Liver (tissue), 9 donors: ENCODE data around the gene NFIX. TPM values are rescaled to one million over a fixed set of nuclear protein-coding genes. Genes with fewer than 3 reads are reported as not detected.

Experiments
- DNase-seq: peaks from one replicate; pipeline ENCODE4 v3.0.0-alpha.2; 2017; ENCODE audit warnings: low spot score
- H3K27ac ChIP-seq, 2 donors: one replicate each; pipeline ENCODE4 v1.7.0; 2013; ENCODE audit warnings: inconsistent platforms in 2 of 2, low read length in 2 of 2, control low read depth in 1 of 2, low read depth in 1 of 2, mild to moderate bottlenecking in 1 of 2
- H3K27me3 ChIP-seq, 4 donors: one replicate each; pipeline versions ENCODE4 v1.6.1 to v1.7.0; 2013; ENCODE audit warnings: low read length in 3 of 4, inconsistent platforms in 1 of 4, mild to moderate bottlenecking in 1 of 4, moderate library complexity in 1 of 4; ENCODE audit not compliant: control insufficient read depth in 4 of 4, insufficient read depth in 4 of 4
- H3K36me3 ChIP-seq, 4 donors: one replicate each; pipeline versions ENCODE4 v1.6.1 to v1.7.0; 2013; ENCODE audit warnings: low read length in 3 of 4, mild to moderate bottlenecking in 3 of 4, low read depth in 1 of 4, moderate library complexity in 1 of 4; ENCODE audit not compliant: control insufficient read depth in 4 of 4, insufficient read depth in 3 of 4
- H3K4me1 ChIP-seq, 4 donors: one replicate each; pipeline versions ENCODE4 v1.6.1 to v1.7.0; 2013; ENCODE audit warnings: low read length in 3 of 4, mild to moderate bottlenecking in 3 of 4, moderate library complexity in 1 of 4; ENCODE audit not compliant: control insufficient read depth in 4 of 4, insufficient read depth in 4 of 4
- H3K4me3 ChIP-seq, 3 donors: one replicate each; pipeline versions ENCODE4 v1.6.1 to v1.7.0; 2013; ENCODE audit warnings: low read length in 3 of 3, control low read depth in 1 of 3, low read depth in 1 of 3, mild to moderate bottlenecking in 1 of 3
- H3K9ac ChIP-seq, 2 donors: one replicate each; pipeline ENCODE4 v1.7.0; 2013; ENCODE audit warnings: low read length in 2 of 2, mild to moderate bottlenecking in 2 of 2, moderate library complexity in 2 of 2, control low read depth in 1 of 2, low read depth in 1 of 2
- H3K9me3 ChIP-seq, 4 donors: one replicate each; pipeline versions ENCODE4 v1.6.1 to v1.7.0; 2013; ENCODE audit warnings: low read length in 3 of 4; ENCODE audit not compliant: control insufficient read depth in 4 of 4
- ATF3 ChIP-seq: IDR thresholded peaks from 2 replicates; pipeline ENCODE4 v1.6.1; 2016; ENCODE audit warnings: antibody characterized with exemption
- EGR1 ChIP-seq, 2 donors: IDR thresholded peaks; 2 replicates each; pipeline ENCODE4 v1.6.1; 2016 to 2018; ENCODE audit warnings: antibody characterized with exemption in 2 of 2, low read depth in 2 of 2
- FOXA1 ChIP-seq: IDR thresholded peaks from 2 replicates; pipeline ENCODE4 v1.6.1; 2016; ENCODE audit warnings: antibody characterized with exemption
- FOXA2 ChIP-seq: IDR thresholded peaks from 2 replicates; pipeline ENCODE4 v1.6.1; 2016; ENCODE audit warnings: antibody characterized with exemption
- GABPA ChIP-seq, 2 donors: IDR thresholded peaks in 1 of 2; conservative IDR thresholded peaks in 1 of 2; 2 replicates each; pipeline ENCODE4 v1.6.1; 2016; ENCODE audit warnings: antibody characterized with exemption in 2 of 2, mild to moderate bottlenecking in 1 of 2, moderate library complexity in 1 of 2
- HNF4G ChIP-seq: IDR thresholded peaks from 2 replicates; pipeline ENCODE4 v1.6.1; 2016; ENCODE audit warnings: antibody characterized with exemption
- JUND ChIP-seq, 2 donors: IDR thresholded peaks; 2 replicates each; pipeline ENCODE4 v1.6.1; 2016; ENCODE audit warnings: antibody characterized with exemption in 2 of 2
- MAX ChIP-seq: IDR thresholded peaks from 2 replicates; pipeline ENCODE4 v1.6.1; 2016; ENCODE audit warnings: antibody characterized with exemption
- NR2F2 ChIP-seq: IDR thresholded peaks from 2 replicates; pipeline ENCODE4 v1.6.1; 2016; ENCODE audit warnings: antibody characterized with exemption
- RAD21 ChIP-seq, 2 donors: IDR thresholded peaks; 2 replicates each; pipeline ENCODE4 v1.6.1; 2016; ENCODE audit warnings: antibody characterized with exemption in 2 of 2, mild to moderate bottlenecking in 2 of 2
- REST ChIP-seq: IDR thresholded peaks from 2 replicates; pipeline ENCODE4 v1.6.1; 2016; ENCODE audit warnings: antibody characterized with exemption, mild to moderate bottlenecking
- RXRA ChIP-seq, 2 donors: IDR thresholded peaks; 2 replicates each; pipeline ENCODE4 v1.6.1; 2017 to 2018; ENCODE audit warnings: antibody characterized with exemption in 2 of 2, mild to moderate bottlenecking in 1 of 2
- SP1 ChIP-seq: IDR thresholded peaks from 2 replicates; pipeline ENCODE4 v1.6.1; 2018; ENCODE audit warnings: antibody characterized with exemption, mild to moderate bottlenecking
- YY1 ChIP-seq: IDR thresholded peaks from 2 replicates; pipeline ENCODE4 v1.6.1; 2016; ENCODE audit warnings: antibody characterized with exemption, mild to moderate bottlenecking
- ZBTB33 ChIP-seq: IDR thresholded peaks from 2 replicates; pipeline ENCODE4 v1.6.1; 2016; ENCODE audit warnings: antibody characterized with exemption
- WGBS: extraction: QIAGEN DNeasy Blood & Tissue Kit; methylation state at CpG from one replicate; pipeline ENCODE4 v1.1.7; 2013; 5-methylcytosine and 5-hydroxymethylcytosine counted together
- polyA plus RNA-seq, 2 donors: library from polyadenylated mRNA; stranded (reverse) in 1 of 2; unstranded in 1 of 2; fragments of 200-250 nt in 1 of 2; fragments of >200 nt in 1 of 2; fragmentation: Nextera tagmentation in 1 of 2; extraction: Ambion mirVana in 1 of 2; gene quantifications; one replicate each; pipeline versions ENCODE4 v1.2.1 to v1.2.3, GENCODE V29; 2013 to 2015
- total RNA-seq, 2 donors: library from RNA; depleted of rRNA; stranded (reverse); fragments of >200 nt; gene quantifications; one replicate each; pipeline ENCODE4 v1.2.3, GENCODE V29; 2014
- TF ChIP-seq, protein P1 (sequence below): fragments of 150-350 bp; IDR thresholded peaks from 2 replicates; pipeline ENCODE4 v1.5.1; 2017; ENCODE audit warnings: improper control_type of control experiment, low read depth, low read length; ENCODE audit not compliant: missing input control
- donor health status: healthy.
- donor health status: healthy.
- donor health status: healthy.
- donor health status: healthy.
- donor health status: healthy.

The NFIX gene
- total and polyA plus RNA-seq, 4 donors: 3.3 to 18.4 (median 12.6) TPM

DNA sequence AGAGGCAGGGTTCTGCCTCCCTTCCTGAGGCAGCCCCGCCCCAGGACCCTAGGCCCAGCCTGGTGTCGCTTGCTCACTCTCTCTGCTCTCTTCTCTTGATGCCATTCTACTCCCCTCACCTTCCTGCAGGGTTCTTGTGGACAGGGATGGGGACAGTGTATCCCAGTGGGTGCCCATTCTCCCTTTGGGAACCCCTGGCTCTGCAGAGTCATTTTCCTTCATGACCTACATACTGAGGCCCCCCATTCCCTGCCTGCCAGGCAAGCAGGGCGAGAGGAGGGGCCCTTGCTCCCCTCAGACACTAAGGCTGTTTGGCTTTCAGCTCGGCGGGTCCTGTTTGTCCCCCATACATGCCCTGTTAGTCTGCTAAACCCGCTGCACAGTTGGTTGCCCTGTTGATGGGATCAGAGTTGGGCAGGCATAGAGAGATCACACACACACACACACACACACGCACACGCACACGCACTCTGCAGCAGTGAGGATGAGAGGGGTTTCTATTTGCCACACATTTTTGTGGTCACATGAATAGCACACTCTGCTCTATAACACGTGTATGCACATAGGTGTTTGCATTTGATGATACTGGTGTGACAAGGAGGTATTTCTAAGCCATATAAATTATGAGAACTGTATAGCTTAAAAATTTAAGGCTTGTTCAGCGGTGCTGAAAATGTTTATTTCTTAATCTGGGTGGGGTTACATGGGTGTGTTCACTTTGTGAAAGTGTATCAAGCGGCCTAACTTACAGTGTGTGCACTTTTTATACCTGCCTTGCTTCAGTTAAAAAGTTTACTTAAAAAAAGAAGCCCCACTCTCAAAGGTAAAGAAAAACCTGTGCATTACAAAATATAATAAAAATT lies 20.3 kb downstream of the NFIX start:
- H3K4me1 ChIP-seq: peaks cover 7 to 38% (median 15%) of the 10 kb centered on the region in 4 donors
- H3K36me3 ChIP-seq: no peaks in the 10 kb centered on the region
- TF ChIP-seq RXRA (IDR thresholded peaks at IDR 0.05) (no peak), EGR1 (IDR thresholded peaks at IDR 0.05; ENCODE audit: low read depth in 2 of 2) (no peak), JUND (IDR thresholded peaks at IDR 0.05) (no peak), SP1 (no peak), FOXA2 (no peak), MAX (no peak), YY1 (no peak), HNF4G (no peak), ATF3 (no peak)
- TF ChIP-seq, protein P1, sequence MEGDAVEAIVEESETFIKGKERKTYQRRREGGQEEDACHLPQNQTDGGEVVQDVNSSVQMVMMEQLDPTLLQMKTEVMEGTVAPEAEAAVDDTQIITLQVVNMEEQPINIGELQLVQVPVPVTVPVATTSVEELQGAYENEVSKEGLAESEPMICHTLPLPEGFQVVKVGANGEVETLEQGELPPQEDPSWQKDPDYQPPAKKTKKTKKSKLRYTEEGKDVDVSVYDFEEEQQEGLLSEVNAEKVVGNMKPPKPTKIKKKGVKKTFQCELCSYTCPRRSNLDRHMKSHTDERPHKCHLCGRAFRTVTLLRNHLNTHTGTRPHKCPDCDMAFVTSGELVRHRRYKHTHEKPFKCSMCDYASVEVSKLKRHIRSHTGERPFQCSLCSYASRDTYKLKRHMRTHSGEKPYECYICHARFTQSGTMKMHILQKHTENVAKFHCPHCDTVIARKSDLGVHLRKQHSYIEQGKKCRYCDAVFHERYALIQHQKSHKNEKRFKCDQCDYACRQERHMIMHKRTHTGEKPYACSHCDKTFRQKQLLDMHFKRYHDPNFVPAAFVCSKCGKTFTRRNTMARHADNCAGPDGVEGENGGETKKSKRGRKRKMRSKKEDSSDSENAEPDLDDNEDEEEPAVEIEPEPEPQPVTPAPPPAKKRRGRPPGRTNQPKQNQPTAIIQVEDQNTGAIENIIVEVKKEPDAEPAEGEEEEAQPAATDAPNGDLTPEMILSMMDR: no peak
- H3K9ac ChIP-seq: no peak overlapping the region
- WGBS: 89% methylated on average over 12 of the region's 12 CpGs
- no peak overlapping the region for H3K27ac ChIP-seq
- H3K4me3 ChIP-seq: no peak overlapping the region
- H3K9me3 ChIP-seq: no peaks in the 10 kb centered on the region
- no peak for DNase-seq
- H3K27me3 ChIP-seq: no peaks in the 10 kb centered on the region

DNA sequence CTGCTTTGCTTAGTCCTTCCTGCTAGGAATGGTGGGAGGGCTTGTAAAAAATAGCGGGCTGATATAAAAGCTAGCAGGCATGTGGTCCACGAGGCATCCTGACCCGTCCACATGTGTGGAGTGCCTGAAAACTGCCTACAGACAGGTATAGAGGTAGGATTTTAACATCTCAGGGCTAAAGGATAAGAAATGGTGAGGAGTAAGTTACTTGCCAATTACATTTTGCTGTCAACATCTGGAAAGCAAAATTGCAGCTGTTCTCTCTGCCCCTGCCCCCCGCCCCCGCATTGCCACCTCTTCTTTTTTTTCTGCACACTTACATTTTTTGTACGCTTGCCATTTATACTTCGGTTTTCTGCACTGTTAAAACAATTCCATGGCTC lies 21.0 kb downstream of the NFIX start:
- Histone ChIP-seq H3K4me1 (peaks cover 7 to 39% (median 15%) of the 10 kb centered on the region in 4 donors), H3K27me3 (no peaks in the 10 kb centered on the region), H3K9me3 (no peaks in the 10 kb centered on the region), H3K27ac (no peak overlapping the region), H3K4me3 (no peak overlapping the region), H3K36me3 (no peaks in the 10 kb centered on the region), H3K9ac (no peak overlapping the region)
- no peak for TF ChIP-seq NR2F2
- no peak for TF ChIP-seq MAX
- TF ChIP-seq RAD21 (IDR thresholded peaks at IDR 0.05): no peak
- TF ChIP-seq RXRA (IDR thresholded peaks at IDR 0.05): no peak
- TF ChIP-seq FOXA1: no peak
- no peak for TF ChIP-seq JUND (IDR thresholded peaks at IDR 0.05)
- no peak for TF ChIP-seq GABPA (IDR thresholded peaks at IDR 0.05 in 1 of 2, conservative IDR thresholded peaks at IDR 0.05 in 1 of 2)
- no peak for TF ChIP-seq ZBTB33
- no peak for TF ChIP-seq EGR1 (IDR thresholded peaks at IDR 0.05; ENCODE audit: low read depth in 2 of 2)
- no peak for TF ChIP-seq REST
- no peak for TF ChIP-seq ATF3
- TF ChIP-seq SP1: no peak
- WGBS: 82% methylated on average over 7 of the region's 7 CpGs
- DNase-seq: no peak
